Activated CD4-positive, alpha-beta T cell treated with anti-CD3 and anti-CD28 coated beads, Interleukin-2, amount 50 U/mL, for 4 hours (primary cell): ENCODE measurements around the gene COBL.

ENCODE experiments used
- DNase-seq, 2 experiments: peaks; one replicate each; pipeline ENCODE4 v3.0.0-alpha.2; 2020

COBL gene

GRCh38 chr7:51306761-51307160 lies 9.8 kb downstream of the COBL start:
- DNase-seq, result no peak

- no peak for DNase-seq
These were observed 11.9 kb downstream of the COBL start for GRCh38 chr7:51304729-51305128.

GRCh38 chr7:51303142-51303525 lies 13.5 kb downstream of the COBL start:
- DNase-seq, result no peak

- DNase-seq, result no peak
These were observed 14.8 kb downstream of the COBL start for GRCh38 chr7:51301806-51302205.

GRCh38 chr7:51300762-51301674 lies 15.6 kb downstream of the COBL start:
- no peak for DNase-seq

GRCh38 chr7:51299391-51300133 lies 17.0 kb downstream of the COBL start:
- no peak for DNase-seq

GRCh38 chr7:51298912-51299311 lies 17.7 kb downstream of the COBL start:
- no peak for DNase-seq

- no peak for DNase-seq
These were observed 18.6 kb downstream of the COBL start for GRCh38 chr7:51297986-51298385.

- no peak for DNase-seq
These were observed 21.0 kb downstream of the COBL start for GRCh38 chr7:51295440-51296245.

- DNase-seq, result no peak
These were observed 24.0 kb downstream of the COBL start for GRCh38 chr7:51292596-51292995.

- no peak for DNase-seq
These were observed 25.7 kb downstream of the COBL start for GRCh38 chr7:51290702-51291540.

- no peak for DNase-seq
These were observed 26.3 kb downstream of the COBL start for GRCh38 chr7:51290304-51290637.

- DNase-seq, result no peak
These were observed 26.8 kb downstream of the COBL start for GRCh38 chr7:51289623-51290303.

GRCh38 chr7:51288896-51289622 lies 27.6 kb downstream of the COBL start:
- no peak for DNase-seq

- no peak for DNase-seq
These were observed 30.2 kb downstream of the COBL start for GRCh38 chr7:51286401-51286800.

GRCh38 chr7:51280156-51280555 lies 36.5 kb downstream of the COBL start:
- no peak for DNase-seq

- no peak for DNase-seq
These were observed 37.1 kb downstream of the COBL start for GRCh38 chr7:51279391-51280023.

- DNase-seq, result no peak
These were observed 37.8 kb downstream of the COBL start for GRCh38 chr7:51278797-51279196.

- no peak for DNase-seq
These were observed 39.6 kb downstream of the COBL start for GRCh38 chr7:51276967-51277366.

GRCh38 chr7:51276091-51276605 lies 40.5 kb downstream of the COBL start:
- DNase-seq, result no peak
